Brain microvascular endothelial cell (primary cell): Measurements from ENCODE around the gene ARID2.

Experiments
- DNase-seq: peaks from one replicate; pipeline ENCODE4 v3.0.0-alpha.2; 2020
- H3K27ac ChIP-seq: fragments of 250-450 bp; sonication (Bioruptor Pico); 2 replicates; pipeline ENCODE4 v1.5.1; 2020; ENCODE audit warnings: mild to moderate bottlenecking, moderate library complexity
- H3K27me3 ChIP-seq: fragments of 250-450 bp; sonication (Bioruptor Pico); replicated peaks from 2 replicates; pipeline ENCODE4 v1.5.1; 2020; ENCODE audit warnings: mild to moderate bottlenecking
- H3K36me3 ChIP-seq: fragments of 250-450 bp; sonication (Bioruptor Pico); replicated peaks from 2 replicates; pipeline ENCODE4 v1.5.1; 2020; ENCODE audit warnings: mild to moderate bottlenecking
- H3K4me3 ChIP-seq: 2 replicates; pipeline ENCODE4 v1.5.1; 2011; ENCODE audit warnings: low read depth, mild to moderate bottlenecking, control low read depth, low read length, moderate library complexity
- in situ Hi-C: cut with HindIII; loops from 2 replicates; pipeline ENCODE4 v1.10.0; 2017; ENCODE audit warnings: low sequenced_read_pairs, low pct_ligation_motif_present
- TF ChIP-seq, protein P1 (sequence below): IDR thresholded peaks from 2 replicates; pipeline ENCODE4 v1.5.1; 2011; ENCODE audit warnings: low read depth, mild to moderate bottlenecking, moderate library complexity, low read length, control low read depth, inconsistent platforms; ENCODE audit errors: missing control alignments

Gene ARID2, protein sequence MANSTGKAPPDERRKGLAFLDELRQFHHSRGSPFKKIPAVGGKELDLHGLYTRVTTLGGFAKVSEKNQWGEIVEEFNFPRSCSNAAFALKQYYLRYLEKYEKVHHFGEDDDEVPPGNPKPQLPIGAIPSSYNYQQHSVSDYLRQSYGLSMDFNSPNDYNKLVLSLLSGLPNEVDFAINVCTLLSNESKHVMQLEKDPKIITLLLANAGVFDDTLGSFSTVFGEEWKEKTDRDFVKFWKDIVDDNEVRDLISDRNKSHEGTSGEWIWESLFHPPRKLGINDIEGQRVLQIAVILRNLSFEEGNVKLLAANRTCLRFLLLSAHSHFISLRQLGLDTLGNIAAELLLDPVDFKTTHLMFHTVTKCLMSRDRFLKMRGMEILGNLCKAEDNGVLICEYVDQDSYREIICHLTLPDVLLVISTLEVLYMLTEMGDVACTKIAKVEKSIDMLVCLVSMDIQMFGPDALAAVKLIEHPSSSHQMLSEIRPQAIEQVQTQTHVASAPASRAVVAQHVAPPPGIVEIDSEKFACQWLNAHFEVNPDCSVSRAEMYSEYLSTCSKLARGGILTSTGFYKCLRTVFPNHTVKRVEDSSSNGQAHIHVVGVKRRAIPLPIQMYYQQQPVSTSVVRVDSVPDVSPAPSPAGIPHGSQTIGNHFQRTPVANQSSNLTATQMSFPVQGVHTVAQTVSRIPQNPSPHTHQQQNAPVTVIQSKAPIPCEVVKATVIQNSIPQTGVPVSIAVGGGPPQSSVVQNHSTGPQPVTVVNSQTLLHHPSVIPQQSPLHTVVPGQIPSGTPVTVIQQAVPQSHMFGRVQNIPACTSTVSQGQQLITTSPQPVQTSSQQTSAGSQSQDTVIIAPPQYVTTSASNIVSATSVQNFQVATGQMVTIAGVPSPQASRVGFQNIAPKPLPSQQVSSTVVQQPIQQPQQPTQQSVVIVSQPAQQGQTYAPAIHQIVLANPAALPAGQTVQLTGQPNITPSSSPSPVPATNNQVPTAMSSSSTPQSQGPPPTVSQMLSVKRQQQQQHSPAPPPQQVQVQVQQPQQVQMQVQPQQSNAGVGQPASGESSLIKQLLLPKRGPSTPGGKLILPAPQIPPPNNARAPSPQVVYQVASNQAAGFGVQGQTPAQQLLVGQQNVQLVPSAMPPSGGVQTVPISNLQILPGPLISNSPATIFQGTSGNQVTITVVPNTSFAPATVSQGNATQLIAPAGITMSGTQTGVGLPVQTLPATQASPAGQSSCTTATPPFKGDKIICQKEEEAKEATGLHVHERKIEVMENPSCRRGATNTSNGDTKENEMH (N-terminal part only)

GRCh38 chr12:45729233-45730083 lies at the start of gene ARID2:
Gene ARID2, plus strand, starts transcription at chr12:45729706. Its CDS starts 131 bp downstream, at chr12:45729837.
- in situ Hi-C loops, result no loop called here
- no peaks in the 10 kb centered on the region for H3K27me3 ChIP-seq
- peak within 1 kb of the TSS; percentile 95 for H3K27ac ChIP-seq
- DNase-seq, result peak; percentile 32
- H3K36me3 ChIP-seq, result no peaks in the 10 kb centered on the region
- TF ChIP-seq, protein P1, sequence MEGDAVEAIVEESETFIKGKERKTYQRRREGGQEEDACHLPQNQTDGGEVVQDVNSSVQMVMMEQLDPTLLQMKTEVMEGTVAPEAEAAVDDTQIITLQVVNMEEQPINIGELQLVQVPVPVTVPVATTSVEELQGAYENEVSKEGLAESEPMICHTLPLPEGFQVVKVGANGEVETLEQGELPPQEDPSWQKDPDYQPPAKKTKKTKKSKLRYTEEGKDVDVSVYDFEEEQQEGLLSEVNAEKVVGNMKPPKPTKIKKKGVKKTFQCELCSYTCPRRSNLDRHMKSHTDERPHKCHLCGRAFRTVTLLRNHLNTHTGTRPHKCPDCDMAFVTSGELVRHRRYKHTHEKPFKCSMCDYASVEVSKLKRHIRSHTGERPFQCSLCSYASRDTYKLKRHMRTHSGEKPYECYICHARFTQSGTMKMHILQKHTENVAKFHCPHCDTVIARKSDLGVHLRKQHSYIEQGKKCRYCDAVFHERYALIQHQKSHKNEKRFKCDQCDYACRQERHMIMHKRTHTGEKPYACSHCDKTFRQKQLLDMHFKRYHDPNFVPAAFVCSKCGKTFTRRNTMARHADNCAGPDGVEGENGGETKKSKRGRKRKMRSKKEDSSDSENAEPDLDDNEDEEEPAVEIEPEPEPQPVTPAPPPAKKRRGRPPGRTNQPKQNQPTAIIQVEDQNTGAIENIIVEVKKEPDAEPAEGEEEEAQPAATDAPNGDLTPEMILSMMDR, result no peak
- peak within 1 kb of the TSS; percentile 90 for H3K4me3 ChIP-seq

DNA sequence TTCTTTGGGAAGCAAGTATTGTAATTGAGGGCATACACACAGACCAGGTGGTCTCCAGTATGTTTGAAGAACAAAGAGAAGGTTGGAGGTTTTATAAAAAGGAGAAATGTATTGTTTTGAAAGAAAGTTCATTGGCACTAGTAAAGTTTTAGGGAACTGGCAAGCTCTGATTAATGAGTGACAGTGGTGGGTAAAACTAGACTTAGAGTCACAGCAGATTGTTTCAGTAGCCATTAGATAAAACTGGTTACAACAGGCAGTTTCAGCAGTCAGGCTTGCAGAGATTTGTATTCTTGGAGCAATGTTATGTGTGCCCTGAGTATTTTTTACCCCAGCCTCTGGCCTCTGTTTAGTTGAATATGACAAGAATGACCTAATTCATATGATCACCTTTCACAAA lies 49.1 kb upstream of the ARID2 start:
- Histone ChIP-seq H3K4me3 (no peak overlapping the region), H3K36me3 (no peaks in the 10 kb centered on the region), H3K27ac (no peak overlapping the region), H3K27me3 (no peaks in the 10 kb centered on the region)
- in situ Hi-C loops, result no loop called here
- TF ChIP-seq, protein P1, result no peak
- no peak for DNase-seq

GRCh38 chr12:45681465-45681864 lies 48.0 kb upstream of the ARID2 start:
- no peaks in the 10 kb centered on the region for H3K27me3 ChIP-seq
- in situ Hi-C loops, result no loop called here
- no peak for DNase-seq
- TF ChIP-seq, protein P1, result no peak
- no peaks in the 10 kb centered on the region for H3K36me3 ChIP-seq
- H3K27ac ChIP-seq, result no peak overlapping the region
- H3K4me3 ChIP-seq, result no peak overlapping the region

DNA sequence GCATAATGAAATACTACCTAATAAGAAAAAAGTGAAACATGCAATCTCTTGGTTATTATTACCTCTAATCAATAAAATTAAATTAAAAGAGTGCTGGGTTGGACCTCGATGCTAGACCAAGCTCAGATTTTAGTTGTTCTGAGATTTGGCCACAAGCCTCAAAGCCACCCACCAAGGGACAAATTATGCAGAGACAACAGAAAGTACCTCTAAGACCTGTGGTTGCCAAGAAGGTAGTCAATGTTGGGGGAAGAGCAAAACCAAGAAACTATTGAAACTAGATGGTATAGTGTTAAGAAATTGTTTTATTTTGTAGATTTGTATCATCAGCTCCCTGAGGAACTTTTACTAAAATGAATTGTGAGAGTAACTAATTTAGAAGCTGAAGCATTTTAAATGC lies 43.8 kb upstream of the ARID2 start:
- H3K36me3 ChIP-seq, result no peaks in the 10 kb centered on the region
- in situ Hi-C loops, result no loop called here
- no peak overlapping the region for H3K27ac ChIP-seq
- H3K27me3 ChIP-seq, result no peaks in the 10 kb centered on the region
- H3K4me3 ChIP-seq, result no peak overlapping the region
- DNase-seq, result no peak
- TF ChIP-seq, protein P1, result no peak
